Lung (tissue), 12 donors: Measurements from ENCODE around the gene CAP2. TPM values are rescaled to one million over a fixed set of nuclear protein-coding genes. Genes with fewer than 3 reads are reported as not detected.
A peak's percentile ranks its signal among the peaks of the same experiment; 100 is the strongest.
"Not testable (repeated sequence)": the region's sequence is repeated elsewhere in the genome, so short reads cannot be mapped to it uniquely, and the experiment has no call there.

ENCODE experiments used
- ATAC-seq: fragments of 200-7000 bp; cut with Tn5 transposase; one replicate; pipeline ENCODE4 v1.9.1; 2020; ENCODE audit warnings: moderate number of reproducible peaks; ENCODE audit not compliant: insufficient read depth, low FRiP score
- DNase-seq, 3 donors: peaks; one replicate each; pipeline ENCODE4 v3.0.0-alpha.2; 2013 to 2017
- H3K27ac ChIP-seq, 2 donors: one replicate each; pipeline ENCODE4 v1.5.1; 2013; ENCODE audit warnings: mild to moderate bottlenecking in 2 of 2, moderate library complexity in 2 of 2, control low read depth in 1 of 2, inconsistent platforms in 1 of 2, low read depth in 1 of 2, low read length in 1 of 2
- H3K27me3 ChIP-seq, 3 donors: one replicate each; pipeline ENCODE4 v1.5.1; 2013; ENCODE audit warnings: low read length in 2 of 3; ENCODE audit not compliant: control insufficient read depth in 3 of 3, insufficient read depth in 3 of 3
- H3K36me3 ChIP-seq, 4 donors: one replicate each; pipeline ENCODE4 v1.5.1; 2013; ENCODE audit warnings: low read length in 4 of 4, mild to moderate bottlenecking in 1 of 4, moderate library complexity in 1 of 4; ENCODE audit not compliant: control insufficient read depth in 4 of 4, insufficient read depth in 4 of 4
- H3K4me1 ChIP-seq, 5 donors: one replicate each; pipeline ENCODE4 v1.5.1; 2013; ENCODE audit warnings: low read length in 5 of 5, mild to moderate bottlenecking in 2 of 5, moderate library complexity in 1 of 5; ENCODE audit not compliant: control insufficient read depth in 5 of 5, insufficient read depth in 5 of 5
- H3K4me3 ChIP-seq: one replicate; pipeline ENCODE4 v1.5.1; 2013; ENCODE audit warnings: mild to moderate bottlenecking, control low read depth, moderate library complexity
- H3K9ac ChIP-seq, 2 donors: one replicate each; pipeline ENCODE4 v1.5.1; 2013; ENCODE audit warnings: low read length in 2 of 2, control low read depth in 1 of 2; ENCODE audit not compliant: insufficient read depth in 1 of 2
- H3K9me3 ChIP-seq, 4 donors: one replicate each; pipeline ENCODE4 v1.5.1; 2013; ENCODE audit warnings: low read length in 3 of 4, mild to moderate bottlenecking in 1 of 4, moderate library complexity in 1 of 4; ENCODE audit not compliant: control insufficient read depth in 4 of 4, insufficient read depth in 3 of 4
- WGBS, 2 donors: extraction: QIAGEN DNeasy Blood & Tissue Kit; methylation state at CpG; one replicate each; pipeline ENCODE4 v1.1.7; 2013; 5-methylcytosine and 5-hydroxymethylcytosine counted together
- polyA plus RNA-seq, 2 donors: library from polyadenylated mRNA; stranded (reverse); fragments of 200-250 nt; gene quantifications; one replicate each; pipeline ENCODE4 v1.2.1, GENCODE V29; 2013
- total RNA-seq, 2 donors: library from RNA; depleted of rRNA in 1 of 2; stranded (reverse); fragments of >200 nt in 1 of 2; gene quantifications; one replicate each; pipeline ENCODE4 v1.2.1, GENCODE V29; 2014 to 2021
- TF ChIP-seq, protein P1 (sequence below): IDR thresholded peaks from 2 replicates; pipeline ENCODE4 v1.5.1; 2012; ENCODE audit warnings: mild to moderate bottlenecking; ENCODE audit errors: control extremely low read depth, extremely low read depth
- donor health status: control.
- donor health status: control.
- donor health status: Bipolar disorder and iron deficiency.
- donor health status: healthy.
- donor health status: DM: yes; HTN: yes; CAD: no.

CAP2 gene
- total and polyA plus RNA-seq, 4 donors = 2.0 to 5.7 (median 3.4) TPM

DNA sequence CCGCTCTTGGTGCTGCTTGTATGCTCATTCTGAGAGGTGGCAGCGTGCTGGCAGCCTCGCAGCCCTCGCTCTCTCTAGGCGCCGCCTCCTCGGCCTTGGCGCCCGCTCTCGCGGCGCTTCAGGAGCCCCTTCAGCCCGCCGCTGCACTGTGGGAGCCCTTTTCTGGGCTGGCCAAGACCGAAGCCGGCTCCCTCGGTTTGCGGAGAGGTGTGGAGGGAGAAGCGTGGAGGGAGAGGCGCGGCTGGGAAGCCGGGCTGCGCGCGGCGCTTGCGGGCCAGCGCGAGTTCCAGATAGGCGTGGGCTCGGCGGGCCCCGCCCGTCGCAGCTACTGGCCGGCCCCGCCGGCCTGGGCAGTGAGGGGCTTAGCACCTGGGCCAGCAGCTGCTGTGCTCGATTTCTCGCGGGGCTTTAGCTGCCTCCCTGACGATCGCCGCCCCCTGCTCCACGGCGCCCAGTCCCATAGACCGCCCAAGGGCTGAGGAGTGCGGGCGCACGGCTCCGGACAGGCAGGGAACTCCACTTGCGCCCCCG lies 187.2 kb downstream of the CAP2 start:
- Histone ChIP-seq H3K27ac (peak overlapping the region; percentile 40 to 78), H3K4me1 (peaks cover 0 to 8% (median 3%) of the 10 kb centered on the region in 5 donors), H3K9ac (peak overlapping the region; percentile 11 to 19), H3K4me3 (peak overlapping the region; percentile 45), H3K27me3 (no peaks in the 10 kb centered on the region), H3K9me3 (peaks cover 0 to 5% (median 4%) of the 10 kb centered on the region in 4 donors), H3K36me3 (no peaks in the 10 kb centered on the region)
- 19 to 22% methylated on average over 48 to 53 of the region's 53 CpGs for WGBS, 2 donors
- TF ChIP-seq, protein P1, sequence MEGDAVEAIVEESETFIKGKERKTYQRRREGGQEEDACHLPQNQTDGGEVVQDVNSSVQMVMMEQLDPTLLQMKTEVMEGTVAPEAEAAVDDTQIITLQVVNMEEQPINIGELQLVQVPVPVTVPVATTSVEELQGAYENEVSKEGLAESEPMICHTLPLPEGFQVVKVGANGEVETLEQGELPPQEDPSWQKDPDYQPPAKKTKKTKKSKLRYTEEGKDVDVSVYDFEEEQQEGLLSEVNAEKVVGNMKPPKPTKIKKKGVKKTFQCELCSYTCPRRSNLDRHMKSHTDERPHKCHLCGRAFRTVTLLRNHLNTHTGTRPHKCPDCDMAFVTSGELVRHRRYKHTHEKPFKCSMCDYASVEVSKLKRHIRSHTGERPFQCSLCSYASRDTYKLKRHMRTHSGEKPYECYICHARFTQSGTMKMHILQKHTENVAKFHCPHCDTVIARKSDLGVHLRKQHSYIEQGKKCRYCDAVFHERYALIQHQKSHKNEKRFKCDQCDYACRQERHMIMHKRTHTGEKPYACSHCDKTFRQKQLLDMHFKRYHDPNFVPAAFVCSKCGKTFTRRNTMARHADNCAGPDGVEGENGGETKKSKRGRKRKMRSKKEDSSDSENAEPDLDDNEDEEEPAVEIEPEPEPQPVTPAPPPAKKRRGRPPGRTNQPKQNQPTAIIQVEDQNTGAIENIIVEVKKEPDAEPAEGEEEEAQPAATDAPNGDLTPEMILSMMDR = no peak
- peak; percentile 77 for ATAC-seq
- DNase-seq = peak; percentile 59 to 75 (median 70)

DNA sequence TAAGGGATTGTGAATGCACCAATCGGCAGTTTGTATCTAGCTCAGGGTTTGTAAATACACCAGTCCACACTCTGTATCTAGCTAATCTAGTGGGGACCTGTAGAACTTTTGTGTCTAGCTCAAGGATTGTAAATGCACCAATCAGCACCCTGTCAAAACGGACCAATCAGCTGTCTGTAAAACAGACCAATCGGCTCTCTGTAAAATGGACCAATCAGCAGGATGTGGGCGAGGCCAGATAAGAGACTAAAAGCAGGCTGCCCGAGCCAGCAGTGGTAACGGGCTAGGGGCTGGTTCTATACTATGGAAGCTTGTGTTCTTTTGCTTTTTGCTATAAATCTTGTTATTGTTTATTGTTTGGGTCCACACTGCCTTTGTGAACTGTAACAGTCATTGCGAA lies 187.9 kb downstream of the CAP2 start:
- not testable (repeated sequence) for H3K36me3 ChIP-seq, H3K9ac ChIP-seq, H3K27me3 ChIP-seq, H3K27ac ChIP-seq, ATAC-seq, H3K4me1 ChIP-seq, H3K4me3 ChIP-seq, DNase-seq, H3K9me3 ChIP-seq
- 97% methylated on average over 7 of the region's 7 CpGs for WGBS, 2 donors

DNA sequence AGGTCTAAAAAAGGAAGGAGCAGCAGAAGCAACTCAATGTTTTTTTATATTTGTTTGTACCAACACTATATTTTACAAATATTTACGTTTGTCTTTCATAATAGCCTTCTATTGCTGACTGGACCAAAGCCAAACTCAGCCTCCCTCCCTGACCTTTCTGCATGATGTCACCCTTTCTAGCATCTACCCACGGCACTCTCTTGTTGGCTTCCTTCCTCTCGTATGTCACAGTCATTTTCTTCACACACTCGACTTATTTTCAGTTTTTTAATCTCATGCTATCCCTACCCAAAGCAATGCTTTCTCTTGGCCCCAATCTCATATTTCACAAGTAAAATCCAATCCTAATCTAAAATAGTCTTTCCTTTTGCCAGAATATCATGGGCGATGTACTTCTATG lies 190.4 kb downstream of the CAP2 start:
- peak in 2 of 3 donors; percentile 47 to 79 for DNase-seq
- Histone ChIP-seq H3K27me3 (no peaks in the 10 kb centered on the region), H3K4me3 (no peak overlapping the region), H3K4me1 (peaks cover 0 to 8% (median 3%) of the 10 kb centered on the region in 5 donors), H3K9ac (no peak overlapping the region), H3K27ac (peak overlapping the region; percentile 1 to 76), H3K9me3 (no peaks in the 10 kb centered on the region), H3K36me3 (no peaks in the 10 kb centered on the region)
- 17 to 27% methylated on average over 5 of the region's 5 CpGs for WGBS, 2 donors
- no peak for ATAC-seq
- TF ChIP-seq, protein P1 = no peak

DNA sequence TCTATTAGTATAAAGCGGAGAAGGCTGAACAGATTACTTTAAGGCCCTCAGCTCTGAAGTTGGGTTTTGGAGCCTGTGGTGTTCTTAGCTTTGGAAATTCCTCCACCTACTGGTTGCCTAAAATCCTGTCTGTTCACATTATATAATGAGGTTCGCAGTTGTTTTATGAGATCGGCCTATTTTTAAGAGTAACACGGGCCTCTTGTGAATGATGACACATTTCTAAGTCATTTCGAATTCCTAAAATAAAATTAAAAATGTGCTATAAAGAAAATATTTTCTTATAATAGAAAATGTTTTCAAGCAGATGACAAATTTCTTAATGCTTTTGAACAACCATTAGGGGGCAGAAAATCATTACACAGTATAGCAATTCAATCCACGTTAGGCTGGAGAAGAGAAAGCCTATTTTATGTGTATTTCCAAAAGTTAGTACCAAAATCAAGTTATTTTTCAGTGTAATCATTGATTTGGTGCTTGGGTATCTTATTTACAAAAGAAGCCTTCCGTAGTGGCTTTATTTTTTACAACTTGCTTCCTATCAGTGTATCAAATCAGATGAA lies 190.9 kb downstream of the CAP2 start:
- peak; percentile 46 to 92 (median 92) for DNase-seq
- Histone ChIP-seq H3K36me3 (no peaks in the 10 kb centered on the region), H3K27ac (peak overlapping the region in 1 of 2 donors; percentile 76), H3K4me3 (no peak overlapping the region), H3K9me3 (no peaks in the 10 kb centered on the region), H3K4me1 (peaks cover 0 to 8% (median 3%) of the 10 kb centered on the region in 5 donors), H3K9ac (no peak overlapping the region), H3K27me3 (no peaks in the 10 kb centered on the region)
- TF ChIP-seq, protein P1 = peak; percentile 44
- peak; percentile 49 for ATAC-seq
- 8 to 14% methylated on average over 7 of the region's 7 CpGs for WGBS, 2 donors
